Stimulated activated CD8-positive, alpha-beta memory T cell treated with anti-CD3 and anti-CD28 coated beads, Interleukin-15, amount 100 ng/mL, for 4 hours (primary cell): ENCODE measurements around the gene PPP4R4.
"Not testable (repeated sequence)": the region's sequence is repeated elsewhere in the genome, so short reads cannot be mapped to it uniquely, and the experiment has no call there.

Experiments
- DNase-seq, 2 donors: peaks; one replicate each; pipeline ENCODE4 v3.0.0-alpha.2; 2020; ENCODE audit warnings: low read depth in 2 of 2

PPP4R4 gene

DNA sequence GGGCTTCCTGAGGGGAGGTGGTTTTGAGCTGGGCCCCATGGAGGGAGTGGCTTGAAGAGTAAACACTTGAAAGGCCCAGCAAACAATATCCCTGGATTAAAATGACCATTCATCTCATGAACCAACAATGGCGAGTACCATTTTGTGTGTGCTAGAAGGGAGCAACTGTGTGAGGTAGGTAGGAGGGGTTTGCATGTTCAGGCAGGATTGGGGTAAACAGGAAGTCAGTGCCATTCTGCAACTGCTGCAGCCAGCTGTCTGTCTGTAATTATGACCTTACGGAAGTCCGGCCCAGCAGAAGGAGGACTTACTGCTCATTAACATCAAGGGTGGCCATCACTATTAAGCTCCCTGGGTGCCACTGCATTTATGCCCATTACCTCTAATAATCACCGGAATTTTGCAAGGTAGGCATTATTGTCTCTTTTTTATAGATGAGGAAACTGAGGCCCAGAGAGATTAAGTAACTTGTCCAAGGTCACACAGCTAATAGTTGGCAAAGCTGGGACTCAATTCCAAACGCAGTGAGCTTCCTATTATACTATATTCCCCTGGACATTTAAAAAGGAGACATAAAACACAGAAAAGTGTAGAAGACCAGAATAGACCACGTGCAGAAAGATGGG is 28.1 kb upstream of the PPP4R4 start:
- DNase-seq = no peak

DNA sequence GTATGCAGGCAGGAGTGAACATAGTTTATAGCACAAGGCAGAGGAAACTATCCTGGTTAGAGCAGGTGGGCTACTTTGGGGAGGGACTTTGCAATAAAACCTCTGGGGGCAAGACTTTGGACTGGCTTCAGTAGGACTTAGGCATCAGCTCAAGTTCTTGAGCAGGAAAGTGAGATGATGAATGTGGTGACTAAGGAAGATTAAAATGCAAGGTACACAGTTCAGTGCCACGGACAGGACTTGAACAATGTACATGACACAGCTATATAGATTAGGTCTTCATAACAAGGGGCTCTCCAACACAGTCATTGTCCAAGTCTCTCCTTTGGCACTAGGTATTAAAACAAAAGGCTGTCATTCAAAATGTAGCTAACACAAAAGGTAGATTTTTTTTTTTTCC is 21.4 kb upstream of the PPP4R4 start:
- DNase-seq = no peak

DNA sequence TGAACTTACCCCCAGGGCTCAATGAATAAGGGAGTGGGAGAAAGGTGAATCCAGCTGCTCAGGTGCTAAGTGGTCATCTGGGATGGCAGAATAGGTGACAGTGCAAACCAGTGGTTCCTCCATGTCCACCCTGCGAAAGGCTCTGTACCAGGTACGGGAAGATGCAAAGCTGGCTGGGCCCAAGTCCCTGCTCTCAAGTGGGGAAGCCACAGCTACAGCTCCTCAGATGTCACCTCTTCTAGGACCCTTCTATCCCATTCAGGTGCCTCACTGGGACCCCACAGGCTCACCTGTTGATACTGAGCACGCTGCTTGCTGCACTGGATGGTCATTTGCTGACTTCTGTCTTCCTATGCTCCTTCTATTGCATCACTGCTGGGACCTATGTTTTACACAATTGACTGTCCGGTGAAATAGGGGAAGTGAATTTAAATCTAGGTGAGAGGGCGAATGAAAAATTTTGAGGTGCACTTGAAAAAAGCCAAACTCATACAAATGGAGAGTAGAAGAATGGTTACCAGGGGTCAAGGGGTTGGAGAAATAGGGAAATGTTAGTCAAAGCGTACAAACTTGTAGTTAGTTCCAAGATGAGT is 20.3 kb upstream of the PPP4R4 start:
- no peak for DNase-seq

DNA sequence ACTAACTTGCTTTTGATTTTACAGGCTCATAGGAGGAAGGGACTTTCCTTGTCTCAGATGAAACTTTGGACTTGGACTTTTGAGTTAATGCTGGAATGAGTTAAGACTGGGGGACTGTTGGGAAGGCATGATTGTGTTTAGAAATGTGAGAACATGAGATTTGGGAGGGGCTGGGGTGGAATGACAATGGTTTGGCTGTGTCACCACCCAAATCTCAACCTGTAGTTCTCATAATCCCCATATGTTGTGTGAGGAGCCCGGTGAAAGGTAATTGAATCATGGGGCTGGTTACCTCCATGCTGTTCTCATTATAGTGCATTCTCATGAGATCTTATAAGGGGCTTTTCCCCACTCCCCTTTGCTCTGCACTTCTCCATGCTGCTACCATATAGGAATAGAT is 18.0 kb upstream of the PPP4R4 start:
- not testable (repeated sequence) for DNase-seq

DNA sequence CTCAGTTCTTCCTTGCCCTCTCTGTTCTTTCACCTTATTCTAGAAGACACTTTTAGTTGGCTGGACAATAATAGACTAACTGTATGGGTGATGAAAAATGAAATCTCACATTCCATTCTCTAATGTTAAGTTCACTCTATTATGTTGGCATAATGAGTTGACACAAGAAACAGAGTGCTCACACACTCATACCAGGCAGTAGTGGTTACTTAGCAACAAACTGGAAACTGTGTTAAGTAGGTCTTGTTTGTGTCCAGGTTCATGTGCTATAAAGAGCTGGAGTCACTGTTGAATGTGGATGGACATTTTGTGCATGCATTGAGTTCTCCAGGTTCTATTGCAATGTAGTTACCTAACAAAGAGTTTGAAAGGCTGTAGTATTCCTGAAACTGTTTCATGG is 16.9 kb upstream of the PPP4R4 start:
- DNase-seq = no peak

DNA sequence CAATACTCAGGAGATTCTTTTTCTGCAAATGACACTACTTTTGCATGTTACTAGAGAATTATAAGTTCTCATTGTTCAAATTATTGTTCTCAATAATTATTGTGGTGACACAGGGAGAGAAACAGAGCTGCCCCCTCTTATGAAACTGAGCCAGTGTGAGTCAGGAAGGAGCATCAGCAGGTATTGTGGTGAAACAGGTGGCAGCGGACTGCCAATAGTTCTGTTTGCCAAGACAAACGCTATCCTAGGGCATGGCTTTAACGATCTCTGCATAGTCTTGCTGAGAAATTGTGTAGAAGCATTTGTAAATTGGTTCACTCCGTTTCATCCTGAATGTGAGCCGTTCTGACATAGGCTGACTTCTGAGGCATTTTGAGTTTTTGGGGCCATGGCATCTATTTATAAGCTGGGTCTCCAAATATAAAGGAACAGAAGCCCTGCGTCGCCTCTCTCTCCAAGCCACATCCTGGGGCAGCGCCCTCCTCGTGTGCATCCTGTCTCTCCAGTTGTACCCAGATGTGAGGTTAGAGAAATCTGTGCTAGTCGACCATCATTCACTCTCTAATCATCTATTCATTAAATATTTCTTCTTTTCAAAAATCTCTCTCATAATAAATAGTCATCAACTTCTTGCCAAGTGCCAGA is 15.8 kb upstream of the PPP4R4 start:
- no peak for DNase-seq

DNA sequence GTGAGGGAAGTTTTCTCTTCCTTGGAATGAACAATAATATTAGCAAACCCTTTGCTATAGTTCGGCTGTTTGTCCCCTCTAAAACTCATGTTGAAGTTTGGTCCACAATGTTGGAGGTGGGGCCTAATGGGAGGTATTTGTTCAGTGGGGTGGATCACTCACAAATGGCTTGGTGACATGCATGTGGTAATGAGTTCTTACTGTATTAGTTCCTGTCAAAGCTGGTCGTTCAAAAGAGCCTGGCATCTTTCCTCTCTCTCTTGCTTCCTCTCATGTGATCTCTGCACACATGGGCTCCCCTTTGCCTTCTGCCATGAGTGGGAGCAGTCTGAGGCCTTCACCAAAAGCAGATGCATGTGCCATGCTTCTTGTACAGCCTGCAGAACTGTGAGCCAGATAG is 13.1 kb upstream of the PPP4R4 start:
- no peak for DNase-seq

DNA sequence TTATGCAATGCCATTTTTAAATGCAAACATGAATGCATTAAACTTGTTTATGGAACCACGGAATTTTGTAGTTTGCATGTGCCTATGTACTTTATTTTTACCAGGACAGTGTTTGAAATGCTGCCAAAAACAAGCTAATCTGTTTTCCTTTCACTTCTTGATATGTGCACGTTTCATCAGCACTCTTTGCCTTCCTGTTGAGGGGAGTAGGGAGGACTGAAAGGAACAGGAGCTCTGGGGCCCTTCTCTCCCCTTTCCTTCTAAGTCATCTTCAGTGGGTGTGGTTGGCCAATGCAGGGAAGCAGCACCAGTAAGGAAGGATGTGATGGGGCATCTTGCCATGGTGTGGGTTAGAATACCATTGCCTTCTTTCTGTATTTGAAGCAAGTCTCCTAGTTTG is 12.1 kb upstream of the PPP4R4 start:
- DNase-seq = no peak

DNA sequence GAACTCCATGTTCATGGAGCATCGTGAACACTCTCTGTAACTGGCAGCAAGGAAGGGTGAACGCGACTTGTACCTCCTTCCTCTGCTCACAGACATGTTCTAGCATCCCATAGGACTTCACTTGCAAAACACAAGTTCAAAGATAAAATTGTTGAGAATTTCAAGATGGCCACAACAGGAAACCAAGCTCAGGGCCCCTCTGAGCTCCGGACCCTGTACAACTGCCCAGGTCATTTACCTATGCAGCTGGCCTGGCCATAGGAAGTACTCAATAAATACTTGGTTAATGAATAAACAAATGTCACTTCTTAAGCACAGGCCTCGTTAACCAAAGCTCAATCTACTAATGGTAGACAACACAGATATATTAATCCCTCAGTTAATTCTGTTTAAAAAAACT is 11.7 kb upstream of the PPP4R4 start:
- DNase-seq = no peak

DNA sequence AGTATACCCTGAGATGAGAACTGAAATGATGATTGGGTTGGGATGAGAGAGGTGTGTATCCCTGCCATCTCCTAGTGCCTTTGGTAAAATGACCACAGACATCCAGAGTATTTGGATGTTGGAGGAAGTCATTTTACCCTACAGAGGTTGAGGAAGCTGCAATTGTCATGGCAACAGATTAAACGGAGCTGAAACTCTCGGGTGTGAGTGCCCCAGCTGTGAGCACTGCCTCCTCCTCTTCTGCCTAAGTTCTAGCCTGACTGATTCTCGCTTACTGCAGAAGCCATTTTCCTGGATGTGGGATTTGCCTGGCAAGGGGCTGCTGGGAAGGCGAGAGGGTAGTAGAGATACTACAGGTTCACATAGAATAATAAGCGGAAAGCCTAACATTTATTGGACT is 10.3 kb upstream of the PPP4R4 start:
- no peak for DNase-seq

DNA sequence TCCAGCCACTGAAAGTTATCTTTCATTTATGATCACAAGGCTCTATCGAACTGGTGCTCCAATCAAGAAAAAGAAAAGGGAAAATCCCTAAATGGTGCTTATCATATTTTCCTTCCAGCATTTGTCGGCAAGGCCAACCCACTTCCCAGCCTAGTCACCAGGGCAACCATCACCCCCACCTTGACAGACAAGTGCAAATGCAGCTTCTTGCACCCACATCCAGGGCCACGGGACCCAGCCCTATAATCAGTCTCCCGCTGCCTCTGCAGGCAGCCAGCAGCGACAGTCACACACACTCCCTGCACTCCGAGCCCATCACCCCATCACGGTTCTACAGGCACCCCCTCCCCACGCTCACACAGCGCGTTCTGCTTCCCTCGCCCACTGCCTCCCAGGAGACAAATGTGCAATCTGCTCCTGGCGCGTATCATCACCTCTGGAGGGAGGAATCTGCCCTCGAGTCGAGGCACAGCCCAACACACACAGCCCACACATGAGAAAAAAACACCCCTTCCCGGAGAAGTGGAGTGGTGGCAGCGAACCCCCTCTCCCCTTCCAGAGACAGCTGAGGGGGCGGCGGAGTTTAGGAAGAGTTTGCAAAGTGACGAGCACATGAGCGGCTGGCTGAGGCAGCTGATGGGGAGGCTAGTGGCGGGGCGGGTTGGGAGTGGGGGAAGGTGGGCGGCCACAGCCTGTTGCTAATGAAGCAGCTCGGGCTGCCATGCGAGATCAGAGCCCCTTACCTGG is 9.3 kb upstream of the PPP4R4 start:
- no peak for DNase-seq

DNA sequence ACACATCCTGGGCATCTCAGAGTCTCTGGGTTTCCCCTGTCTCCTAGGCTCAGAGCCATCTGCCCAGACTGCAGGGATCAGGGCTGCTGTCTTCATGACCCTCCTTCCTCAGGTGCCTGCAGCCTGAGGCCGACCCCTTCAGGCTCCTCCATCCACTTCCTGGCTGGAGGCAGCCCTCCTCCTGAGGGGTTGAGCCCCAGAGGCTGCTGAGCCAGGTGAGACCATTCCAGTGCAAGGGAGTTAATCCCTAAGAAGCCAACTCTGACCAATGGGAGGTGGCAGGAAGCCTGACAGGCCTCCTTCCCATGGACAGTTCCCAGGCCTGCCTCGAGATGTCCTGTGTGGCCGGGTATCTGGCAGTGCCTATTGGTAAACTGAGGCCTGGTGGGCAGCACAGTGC is 8.4 kb upstream of the PPP4R4 start:
- DNase-seq = no peak

DNA sequence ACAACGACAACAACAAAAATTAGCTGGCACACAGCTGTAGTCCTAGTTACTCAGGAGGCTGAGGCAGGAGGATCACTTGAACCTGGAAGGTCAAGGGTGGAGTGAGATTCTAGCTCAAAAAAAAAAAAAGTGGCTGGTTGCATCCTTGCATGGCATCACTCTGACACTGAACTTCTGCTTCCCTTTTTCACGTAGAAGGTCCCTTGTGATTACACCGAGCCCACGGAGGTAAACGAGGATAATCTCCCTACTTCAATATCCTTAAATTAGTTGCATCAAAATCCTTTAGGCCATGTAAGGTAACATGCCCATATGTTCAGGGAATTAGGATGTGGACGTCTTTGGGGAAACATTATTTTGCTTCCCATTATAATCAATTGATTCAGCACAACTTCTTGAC is 4.0 kb upstream of the PPP4R4 start:
- DNase-seq = no peak

DNA sequence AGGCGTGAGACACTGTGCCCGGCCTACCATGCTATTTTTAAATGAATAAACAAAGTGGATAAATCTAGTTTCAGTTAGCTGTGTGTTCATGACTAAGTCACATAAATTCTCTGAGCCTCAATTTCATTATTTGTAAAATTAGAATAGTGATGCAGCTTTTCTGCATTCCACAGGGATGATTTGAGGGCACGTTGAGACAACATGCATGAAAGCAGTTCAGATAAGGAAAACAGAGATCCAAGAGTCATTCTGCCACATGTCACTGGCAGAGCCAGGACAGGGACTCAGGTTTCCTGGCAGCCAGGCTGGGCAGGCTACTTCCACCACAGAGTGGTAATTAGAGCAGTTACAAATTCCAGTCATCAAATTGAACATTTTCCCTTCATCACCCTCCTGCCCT is 2.9 kb upstream of the PPP4R4 start:
- DNase-seq = no peak

DNA sequence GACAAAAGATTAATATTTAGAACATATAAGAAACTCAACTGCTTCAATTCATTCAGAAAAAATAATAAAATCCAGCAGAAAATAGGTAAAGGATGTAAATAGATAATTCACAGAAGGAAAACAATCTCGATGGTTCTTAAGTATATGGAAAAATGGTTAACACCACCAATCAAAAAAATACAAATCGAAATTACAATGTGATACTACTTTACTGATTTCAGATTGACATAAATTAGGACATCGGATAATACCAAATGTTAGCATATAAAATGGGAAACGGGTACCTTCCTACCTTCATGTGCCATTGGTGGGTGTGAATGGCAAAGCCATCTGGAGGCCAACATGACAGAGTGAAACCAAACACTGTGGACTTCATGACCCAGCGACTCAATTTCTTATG is 1.6 kb upstream of the PPP4R4 start:
- no peak for DNase-seq

DNA sequence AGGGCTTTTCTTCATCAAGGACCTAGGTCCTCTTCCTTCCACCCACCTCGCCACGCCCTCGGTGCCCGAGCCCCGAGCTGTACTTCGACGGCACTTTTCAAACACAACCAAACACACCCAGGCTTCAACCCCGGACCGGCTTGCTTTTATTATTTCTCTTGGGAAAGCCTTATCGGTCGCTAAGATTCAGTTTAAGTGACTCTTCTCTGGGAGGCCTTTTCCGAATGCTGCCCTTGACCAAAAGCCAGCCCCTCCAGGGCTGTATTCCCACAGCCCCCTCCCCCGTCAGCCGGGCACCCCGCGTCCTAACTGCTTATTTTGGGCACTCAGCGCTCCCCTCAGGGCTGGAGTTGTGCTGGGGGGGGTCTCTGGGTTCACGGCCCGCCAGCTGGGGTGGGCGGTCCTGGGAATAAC is 644 bp upstream of the PPP4R4 start:
- DNase-seq = no peak

DNA sequence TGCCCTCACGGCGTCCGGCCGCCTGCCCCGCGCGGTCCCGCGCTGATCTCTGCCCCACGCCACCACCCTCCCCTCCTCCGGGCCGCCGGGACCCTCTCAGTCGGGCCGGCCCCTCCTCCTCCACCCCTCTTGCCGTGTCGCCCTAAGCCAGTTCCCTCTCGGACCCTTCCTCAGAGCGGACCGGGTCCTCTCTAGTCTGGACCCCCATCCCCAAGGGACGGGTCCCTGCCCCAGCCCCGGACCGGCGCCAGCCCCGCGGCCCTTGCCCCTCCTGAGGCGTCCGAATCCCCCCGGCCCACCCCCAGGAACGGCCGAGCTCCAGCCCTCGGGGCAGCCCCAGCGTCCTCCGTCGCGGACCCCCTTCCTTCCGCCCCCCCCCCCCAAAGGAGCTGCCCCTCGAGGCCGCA is 485 bp downstream of the PPP4R4 start:
- DNase-seq = no peak

DNA sequence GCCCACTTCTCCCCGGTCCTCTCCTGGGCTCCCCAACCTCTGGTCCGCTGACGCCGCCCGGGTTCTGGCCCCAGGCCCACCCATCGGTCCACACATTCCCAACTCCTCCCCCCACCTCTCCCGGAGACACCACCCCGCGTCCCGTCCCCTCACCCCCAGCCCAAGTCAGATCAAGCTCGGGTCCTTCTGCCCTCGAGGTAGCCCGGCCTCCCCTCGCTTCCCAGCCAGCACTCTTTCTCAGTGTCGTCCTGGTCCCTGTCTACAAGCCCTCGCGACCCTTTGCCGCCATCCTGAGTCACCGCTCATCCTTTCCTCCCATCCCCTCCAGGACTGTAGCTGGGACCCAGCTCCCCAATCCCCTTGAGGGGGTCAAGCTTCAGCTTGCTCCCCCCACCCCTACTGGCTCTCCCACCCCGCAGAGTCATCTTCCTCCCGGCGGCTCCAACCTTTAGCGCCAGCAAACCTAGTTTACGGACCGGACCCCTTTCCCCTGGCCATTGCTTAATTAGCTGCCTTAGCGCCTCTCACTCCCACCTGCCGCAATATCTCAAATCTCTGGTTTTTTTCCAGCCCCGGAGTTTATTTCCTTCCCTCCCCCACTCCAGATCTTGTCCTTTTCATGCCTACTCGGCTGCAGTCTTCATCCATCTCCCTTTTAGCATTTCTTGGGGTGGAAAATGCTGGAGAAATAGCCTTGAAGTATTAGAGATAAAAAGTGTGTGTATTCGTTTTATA is 1.1 kb downstream of the PPP4R4 start:
- no peak for DNase-seq

DNA sequence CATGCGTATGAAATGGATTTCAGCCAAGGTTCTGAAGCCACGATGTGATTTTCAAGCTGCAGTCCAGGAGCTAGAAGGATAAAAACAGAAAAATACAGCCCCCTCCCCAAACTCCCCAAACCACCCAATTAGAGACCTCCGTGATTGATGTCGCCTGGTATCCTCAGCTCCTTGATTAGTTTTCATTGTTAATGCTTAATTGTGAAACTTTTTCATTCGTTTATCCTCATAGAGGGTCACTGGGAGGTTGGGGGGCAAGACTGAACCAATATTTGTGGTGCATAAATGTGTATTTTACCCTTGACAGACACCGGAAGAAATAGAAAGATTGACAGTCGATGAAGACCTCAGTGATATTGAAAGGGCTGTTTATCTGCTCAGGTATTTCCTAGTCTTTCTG is 1.6 kb downstream of the PPP4R4 start:
- no peak for DNase-seq

DNA sequence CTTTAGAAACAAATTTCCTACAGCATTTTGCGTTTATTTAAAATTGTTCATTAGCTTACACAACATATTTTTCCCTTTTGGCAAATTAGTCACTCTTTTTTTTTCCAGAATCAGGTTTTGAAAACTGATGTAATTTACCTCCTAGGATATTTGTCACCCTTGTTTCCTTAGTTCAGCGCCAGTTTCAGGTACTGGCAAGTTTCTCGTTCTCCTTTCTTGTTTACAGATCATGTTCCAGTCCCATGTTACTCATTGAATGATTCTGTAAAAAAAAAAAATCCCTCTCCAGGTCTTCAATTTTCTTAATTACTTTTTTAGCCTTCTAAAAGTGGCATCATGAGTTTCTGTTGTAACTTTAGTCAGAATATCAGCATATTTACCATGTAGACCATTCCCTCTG is 2.7 kb downstream of the PPP4R4 start:
- DNase-seq = no peak

DNA sequence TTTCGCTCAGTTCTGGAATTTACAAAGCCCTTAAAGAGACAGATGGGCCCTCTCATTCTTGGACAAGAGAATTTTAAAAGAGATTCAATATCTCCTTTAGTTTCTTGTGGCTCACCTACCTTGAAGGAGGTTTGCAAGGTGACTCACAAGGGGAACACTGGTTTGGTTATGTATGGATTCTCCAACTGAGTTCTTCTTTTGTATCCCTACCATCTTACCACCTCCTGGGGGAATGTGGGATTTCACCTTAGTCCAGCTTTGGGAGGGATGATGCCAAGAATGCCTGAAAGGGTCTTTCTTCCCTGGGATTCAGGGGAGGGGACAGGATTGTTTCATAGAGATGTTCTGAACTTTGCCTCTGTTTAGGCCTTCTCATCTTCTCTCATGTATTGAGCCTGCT is 3.7 kb downstream of the PPP4R4 start:
- no peak for DNase-seq

DNA sequence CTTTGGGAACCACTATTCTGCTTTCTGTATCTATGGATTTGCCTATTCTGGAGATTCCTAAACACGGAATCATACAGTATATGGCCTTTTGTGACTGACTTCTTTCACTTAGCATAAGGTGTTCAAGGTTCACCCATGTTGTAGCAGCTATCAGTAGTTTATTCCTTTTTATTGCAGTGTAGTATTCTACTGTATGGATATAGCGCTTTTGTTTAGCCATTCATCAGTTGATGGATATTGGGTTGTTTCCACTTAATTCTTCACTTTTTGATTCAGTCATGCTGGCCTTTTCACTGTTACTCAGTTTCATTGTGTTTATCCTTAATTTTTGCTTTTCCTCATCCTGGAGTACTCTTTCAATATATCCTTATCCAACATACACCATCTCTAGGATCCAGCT is 5.1 kb downstream of the PPP4R4 start:
- no peak for DNase-seq
